GM12801 (cell line): ENCODE data around the gene ZNF526.

ENCODE experiments used
- TF ChIP-seq, protein P1 (sequence below): IDR thresholded peaks from one replicate; pipeline ENCODE4 v1.5.1; 2011; ENCODE audit warnings: control low read depth; ENCODE audit not compliant: insufficient read length; ENCODE audit errors: extremely low read depth

The ZNF526 gene

DNA sequence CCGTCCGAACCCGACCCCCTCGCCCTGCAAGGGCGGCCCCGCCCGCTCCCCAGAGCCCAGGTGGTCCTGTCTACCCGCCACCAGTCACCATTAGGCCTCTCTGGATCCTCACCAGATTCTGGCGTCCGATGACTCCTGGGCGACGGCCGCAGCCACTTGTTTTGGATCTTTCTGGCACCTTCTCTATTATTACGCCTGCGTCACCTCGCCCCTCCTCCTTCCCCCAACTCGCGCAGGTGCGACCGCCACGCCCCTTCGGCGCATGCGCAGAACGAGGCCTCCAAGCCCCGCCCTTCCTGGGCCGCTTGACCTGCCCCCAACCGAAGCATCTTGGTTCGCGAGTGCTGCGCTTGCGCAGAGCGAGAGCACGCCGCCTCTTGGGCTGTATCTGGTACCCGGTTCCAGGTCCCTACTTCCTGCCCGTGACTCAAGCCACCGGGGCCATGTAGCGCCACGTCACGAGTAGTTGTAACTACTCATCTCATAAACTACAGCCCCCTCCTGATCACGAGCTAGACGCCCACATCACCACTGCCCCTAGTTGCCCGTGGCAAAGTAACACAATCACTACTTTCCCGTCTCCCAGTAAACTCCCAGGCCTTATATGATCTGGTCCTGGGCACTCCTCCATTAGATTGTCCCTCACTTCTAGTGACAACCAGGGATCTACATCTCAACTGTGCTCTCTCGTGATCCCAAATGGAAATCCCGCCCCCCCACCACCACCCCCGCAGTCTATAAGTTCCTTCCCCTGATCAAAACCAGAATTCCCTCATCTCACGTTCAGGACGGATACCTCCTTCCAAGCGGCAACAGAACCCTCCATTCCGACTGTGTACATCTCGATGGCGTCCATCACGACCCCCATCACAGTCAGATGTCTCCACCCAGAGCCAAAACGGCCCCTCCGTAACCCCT lies 2.3 kb upstream of the ZNF526 start, which contains the start of gene DEDD2:
Gene DEDD2, minus strand, starts transcription at position 158 of the 918 bp plus-strand sequence. CDS start 670 bp downstream, outside the sequence.
- TF ChIP-seq, protein P1, sequence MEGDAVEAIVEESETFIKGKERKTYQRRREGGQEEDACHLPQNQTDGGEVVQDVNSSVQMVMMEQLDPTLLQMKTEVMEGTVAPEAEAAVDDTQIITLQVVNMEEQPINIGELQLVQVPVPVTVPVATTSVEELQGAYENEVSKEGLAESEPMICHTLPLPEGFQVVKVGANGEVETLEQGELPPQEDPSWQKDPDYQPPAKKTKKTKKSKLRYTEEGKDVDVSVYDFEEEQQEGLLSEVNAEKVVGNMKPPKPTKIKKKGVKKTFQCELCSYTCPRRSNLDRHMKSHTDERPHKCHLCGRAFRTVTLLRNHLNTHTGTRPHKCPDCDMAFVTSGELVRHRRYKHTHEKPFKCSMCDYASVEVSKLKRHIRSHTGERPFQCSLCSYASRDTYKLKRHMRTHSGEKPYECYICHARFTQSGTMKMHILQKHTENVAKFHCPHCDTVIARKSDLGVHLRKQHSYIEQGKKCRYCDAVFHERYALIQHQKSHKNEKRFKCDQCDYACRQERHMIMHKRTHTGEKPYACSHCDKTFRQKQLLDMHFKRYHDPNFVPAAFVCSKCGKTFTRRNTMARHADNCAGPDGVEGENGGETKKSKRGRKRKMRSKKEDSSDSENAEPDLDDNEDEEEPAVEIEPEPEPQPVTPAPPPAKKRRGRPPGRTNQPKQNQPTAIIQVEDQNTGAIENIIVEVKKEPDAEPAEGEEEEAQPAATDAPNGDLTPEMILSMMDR: no peak

DNA sequence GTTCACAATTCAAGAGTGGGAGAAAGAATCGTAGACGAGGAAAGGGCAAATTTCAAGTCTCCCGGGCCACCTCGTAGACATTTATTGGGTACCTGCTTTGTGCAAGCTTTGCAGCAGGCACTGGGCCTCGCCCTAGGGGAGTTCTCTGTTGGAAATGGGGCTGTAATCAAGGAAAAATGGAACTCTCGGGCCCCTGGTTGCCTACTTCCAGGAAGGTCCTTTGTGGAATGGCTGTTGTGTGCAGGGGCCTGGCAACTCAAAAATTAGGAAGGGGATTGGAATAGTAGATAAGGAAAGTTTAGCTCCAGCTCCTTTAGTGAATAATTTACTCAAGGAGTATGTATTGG lies 612 bp downstream of the ZNF526 start:
- TF ChIP-seq, protein P1: no peak

DNA sequence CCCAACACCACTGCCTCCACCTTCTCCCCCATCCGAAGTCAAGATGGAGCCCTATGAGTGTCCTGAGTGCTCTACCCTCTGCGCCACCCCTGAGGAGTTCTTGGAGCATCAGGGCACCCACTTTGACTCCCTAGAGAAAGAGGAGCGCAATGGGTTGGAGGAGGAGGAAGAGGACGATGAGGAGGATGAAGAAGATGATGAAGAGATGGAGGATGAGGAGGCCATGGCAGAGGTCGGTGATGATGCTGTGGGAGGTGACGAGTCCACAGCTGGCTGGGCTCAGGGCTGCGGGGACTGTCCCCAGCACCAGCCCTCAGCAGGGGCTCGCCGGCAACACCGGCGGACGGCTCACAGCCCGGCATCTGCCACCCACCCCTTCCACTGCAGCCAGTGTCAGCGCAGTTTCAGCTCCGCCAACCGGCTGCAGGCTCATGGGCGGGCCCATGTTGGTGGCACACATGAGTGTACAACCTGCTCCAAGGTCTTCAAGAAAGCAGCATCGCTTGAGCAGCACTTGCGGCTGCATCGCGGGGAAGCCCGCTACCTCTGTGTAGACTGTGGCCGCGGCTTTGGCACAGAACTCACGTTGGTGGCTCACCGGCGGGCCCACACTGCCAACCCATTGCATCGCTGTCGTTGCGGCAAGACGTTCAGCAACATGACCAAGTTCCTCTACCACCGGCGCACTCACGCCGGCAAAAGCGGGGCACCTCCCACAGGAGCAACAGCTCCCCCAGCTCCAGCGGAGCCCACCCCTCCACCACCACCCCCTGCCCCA lies 5.0 kb downstream of the ZNF526 start:
- TF ChIP-seq, protein P1: no peak

DNA sequence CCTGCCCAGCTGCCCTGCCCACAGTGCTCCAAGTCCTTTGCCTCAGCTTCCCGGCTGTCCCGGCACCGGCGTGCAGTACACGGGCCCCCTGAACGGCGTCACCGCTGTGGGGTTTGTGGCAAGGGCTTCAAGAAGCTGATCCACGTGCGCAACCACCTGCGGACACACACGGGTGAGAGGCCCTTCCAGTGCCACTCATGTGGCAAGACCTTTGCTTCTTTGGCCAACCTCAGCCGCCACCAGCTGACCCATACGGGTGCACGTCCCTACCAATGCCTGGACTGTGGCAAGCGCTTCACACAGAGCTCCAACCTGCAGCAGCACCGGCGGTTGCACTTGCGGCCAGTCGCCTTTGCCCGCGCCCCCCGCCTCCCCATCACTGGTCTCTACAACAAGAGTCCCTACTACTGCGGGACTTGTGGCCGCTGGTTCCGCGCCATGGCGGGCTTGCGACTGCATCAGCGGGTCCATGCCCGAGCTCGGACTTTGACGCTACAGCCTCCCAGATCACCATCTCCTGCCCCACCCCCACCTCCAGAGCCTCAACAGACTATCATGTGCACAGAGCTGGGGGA lies 5.7 kb downstream of the ZNF526 start:
- TF ChIP-seq, protein P1: no peak

DNA sequence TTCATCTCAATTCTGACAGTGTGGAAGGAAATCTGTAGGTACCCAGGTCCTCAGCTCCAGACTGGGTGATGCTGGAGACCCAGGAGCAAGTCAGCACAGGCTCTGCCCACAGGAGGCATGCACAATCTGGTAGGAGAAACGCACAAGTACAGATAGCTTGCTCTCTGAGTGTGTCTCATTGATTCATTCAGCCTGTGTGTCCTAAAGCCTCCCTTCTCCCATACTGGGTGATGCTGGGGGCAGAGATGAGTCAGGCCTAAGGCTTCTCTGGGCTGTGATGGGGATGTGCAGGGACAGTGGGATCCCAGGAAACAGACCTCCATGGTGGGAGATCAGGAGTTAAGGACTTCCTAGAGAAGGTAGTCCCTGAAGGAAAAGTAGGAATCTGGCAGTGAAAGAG lies 6.8 kb downstream of the ZNF526 start:
- TF ChIP-seq, protein P1: no peak

DNA sequence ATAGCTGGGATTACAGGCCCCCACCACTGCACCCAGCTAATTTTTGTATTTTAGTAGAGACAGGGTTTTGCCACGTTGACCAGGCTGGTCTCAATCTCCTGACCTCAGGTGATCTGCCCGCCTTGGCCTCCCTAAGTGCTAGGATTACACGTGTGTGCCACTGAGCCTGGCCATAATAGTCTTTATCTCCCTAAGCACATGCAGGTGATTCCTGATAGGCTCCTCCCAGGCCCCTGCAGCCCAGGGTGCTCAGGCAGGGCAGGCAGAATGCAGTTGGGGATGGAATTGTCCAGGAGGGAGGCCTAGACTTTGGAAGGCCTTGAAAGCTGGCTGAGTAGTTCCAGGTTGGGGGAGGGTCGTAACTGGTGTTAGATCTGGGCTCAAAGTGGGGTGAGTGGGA lies 8.5 kb downstream of the ZNF526 start:
- TF ChIP-seq, protein P1: no peak

DNA sequence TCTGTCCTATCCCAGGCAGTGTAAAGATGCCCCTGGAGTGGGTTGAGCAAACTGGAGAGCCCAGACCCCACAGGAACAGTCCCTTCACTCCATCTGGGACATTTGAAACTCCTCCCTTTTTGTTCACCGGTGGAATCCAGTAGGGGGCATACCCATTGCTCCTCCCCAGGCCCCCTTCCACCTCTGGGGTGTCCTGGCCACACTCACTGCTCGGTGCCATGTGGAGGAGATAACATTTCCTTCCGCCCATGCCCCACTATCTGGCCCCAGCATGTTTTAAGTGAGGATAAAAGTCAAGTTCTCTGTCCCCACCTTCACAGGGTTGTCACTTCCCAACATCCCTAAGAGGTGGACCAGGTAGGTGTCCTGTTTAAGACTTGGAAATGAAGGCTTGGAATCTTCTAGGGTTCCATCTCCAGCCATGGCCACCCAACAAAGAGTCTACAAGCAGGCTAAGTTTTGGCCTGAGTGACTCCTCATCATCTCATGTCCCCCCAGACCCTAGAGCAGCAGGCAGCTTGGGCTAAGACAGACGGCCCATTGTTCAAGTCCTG lies 9.3 kb downstream of the ZNF526 start:
- TF ChIP-seq, protein P1: no peak
